ACHN (cell line): ENCODE results near the gene IFNA17.
"Not testable (repeated sequence)": the region's sequence is repeated elsewhere in the genome, so short reads cannot be mapped to it uniquely, and the experiment has no call there.

Source experiments
- DNase-seq: peaks from one replicate; pipeline ENCODE4 v3.0.0-alpha.2; 2015
- in situ Hi-C: cut with HindIII; loops from 2 replicates; pipeline ENCODE4 v1.10.0; 2017; ENCODE audit warnings: low sequenced_read_pairs, low pct_ligation_motif_present, low pct_unique_long_range_greater_than_20kb

IFNA17 gene

GRCh38 chr9:21213411-21214326 lies 14.4 kb downstream of the IFNA17 start:
- in situ Hi-C loops, DNase-seq: not testable (repeated sequence)

GRCh38 chr9:21212160-21212559 lies 15.9 kb downstream of the IFNA17 start:
- DNase-seq, in situ Hi-C loops: not testable (repeated sequence)

GRCh38 chr9:21210782-21211181 lies 17.2 kb downstream of the IFNA17 start:
- DNase-seq, in situ Hi-C loops: not testable (repeated sequence)

- in situ Hi-C loops = no loop called here
- no peak for DNase-seq
These were observed 17.7 kb downstream of the IFNA17 start for GRCh38 chr9:21210311-21210710.

- DNase-seq, in situ Hi-C loops: not testable (repeated sequence)
These were observed 21.0 kb downstream of the IFNA17 start, which contains the start of gene IFNA10 for GRCh38 chr9:21207043-21207442. IFNA10 (minus strand) TSS chr9:21207143; CDS start chr9:21207097, 46 bp downstream.

GRCh38 chr9:21205204-21205603 lies 22.8 kb downstream of the IFNA17 start:
- no peak for DNase-seq
- in situ Hi-C loops = no loop called here

- DNase-seq, in situ Hi-C loops: not testable (repeated sequence)
These were observed 25.9 kb downstream of the IFNA17 start, which contains the start of gene IFNA7 for GRCh38 chr9:21202105-21202504. IFNA7 (minus strand) TSS chr9:21202205; CDS start chr9:21202165, 40 bp downstream.

- in situ Hi-C loops, DNase-seq: not testable (repeated sequence)
These were observed 32.9 kb downstream of the IFNA17 start for GRCh38 chr9:21194867-21195776.

- DNase-seq, in situ Hi-C loops: not testable (repeated sequence)
These were observed 40.5 kb downstream of the IFNA17 start, which contains the start of gene IFNA4 for GRCh38 chr9:21187487-21187886. IFNA4 (minus strand) TSS chr9:21187587; CDS start chr9:21187531, 56 bp downstream.

- in situ Hi-C loops, DNase-seq: not testable (repeated sequence)
These were observed 44.9 kb downstream of the IFNA17 start for GRCh38 chr9:21182810-21183736.
